LoVo (cell line): Measurements from ENCODE around the gene FAM234B.

Source experiments
- DNase-seq: peaks from one replicate; pipeline ENCODE4 v3.0.0-alpha.2; 2016; ENCODE audit warnings: low spot score

Gene FAM234B, protein sequence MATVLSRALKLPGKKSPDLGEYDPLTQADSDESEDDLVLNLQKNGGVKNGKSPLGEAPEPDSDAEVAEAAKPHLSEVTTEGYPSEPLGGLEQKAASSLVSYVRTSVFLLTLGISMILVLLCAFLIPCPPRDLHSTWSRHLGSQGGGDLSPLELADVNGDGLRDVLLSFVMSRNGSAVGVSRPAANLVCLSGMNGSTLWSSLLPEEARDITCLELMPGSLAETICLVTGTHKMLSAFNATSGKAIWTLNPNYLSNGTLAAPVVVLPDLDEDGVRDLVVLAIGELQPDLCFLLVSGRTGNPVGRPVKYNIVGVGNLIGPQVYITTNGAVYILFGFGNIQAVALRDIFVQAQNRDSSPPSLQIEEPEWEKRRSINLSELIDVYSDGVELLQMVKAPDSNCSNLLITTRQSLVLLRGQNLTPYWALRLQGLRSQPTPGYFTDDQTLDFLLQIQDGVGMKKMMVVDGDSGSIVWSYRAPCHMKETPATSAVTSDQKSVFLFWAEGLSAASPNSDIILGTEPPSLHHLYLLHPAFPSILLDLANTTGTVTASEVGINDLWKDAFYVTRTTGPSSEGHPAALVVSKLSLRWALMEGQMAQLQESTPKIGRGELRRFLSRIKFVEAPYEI

GRCh38 chr12:13044002-13044905 lies at the start of gene FAM234B:
Gene FAM234B (plus strand): TSS chr12:13044381. CDS start chr12:13044404, 23 bp downstream.
- DNase-seq: peak; percentile 86

DNA sequence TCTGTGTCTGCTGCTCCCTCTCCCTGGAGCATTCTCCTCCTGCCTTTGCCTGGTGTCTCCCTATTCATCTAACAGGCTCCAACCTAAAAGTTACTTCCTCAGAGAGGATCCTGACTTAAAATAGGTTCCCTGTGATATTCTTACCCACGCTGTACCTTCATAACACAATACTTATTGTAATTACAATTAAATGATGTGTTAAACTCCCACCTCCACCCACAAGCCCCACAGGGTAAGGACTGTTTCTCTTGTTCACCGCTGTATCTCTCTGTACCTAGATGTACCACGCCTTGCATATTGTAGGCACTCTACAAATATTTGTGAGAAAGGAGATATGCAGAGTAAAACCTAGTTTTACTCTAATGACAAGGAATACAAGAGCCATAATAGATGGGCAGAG lies 49.1 kb upstream of the FAM234B start:
- no peak for DNase-seq

DNA sequence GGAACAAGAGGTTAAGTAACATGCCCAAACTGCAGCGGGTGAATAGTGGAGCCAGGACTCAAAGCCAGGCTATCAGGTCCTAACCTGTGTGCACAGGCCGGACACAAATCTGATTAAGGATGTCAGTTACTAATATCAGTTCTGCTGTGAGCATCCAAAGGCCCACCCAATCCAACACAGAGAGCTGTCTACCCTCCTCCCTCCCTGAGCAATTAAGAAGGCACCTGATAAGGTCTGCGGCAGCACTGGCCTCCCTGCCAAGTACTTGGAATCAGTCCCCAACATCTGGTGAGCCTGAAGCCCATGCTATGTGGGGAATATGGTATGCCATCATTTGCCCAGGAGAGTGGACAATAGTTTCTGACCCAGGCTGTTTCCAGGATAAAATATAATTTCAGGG lies 48.0 kb upstream of the FAM234B start:
- DNase-seq: no peak

GRCh38 chr12:12997156-12997555 lies 47.0 kb upstream of the FAM234B start:
- DNase-seq: no peak

DNA sequence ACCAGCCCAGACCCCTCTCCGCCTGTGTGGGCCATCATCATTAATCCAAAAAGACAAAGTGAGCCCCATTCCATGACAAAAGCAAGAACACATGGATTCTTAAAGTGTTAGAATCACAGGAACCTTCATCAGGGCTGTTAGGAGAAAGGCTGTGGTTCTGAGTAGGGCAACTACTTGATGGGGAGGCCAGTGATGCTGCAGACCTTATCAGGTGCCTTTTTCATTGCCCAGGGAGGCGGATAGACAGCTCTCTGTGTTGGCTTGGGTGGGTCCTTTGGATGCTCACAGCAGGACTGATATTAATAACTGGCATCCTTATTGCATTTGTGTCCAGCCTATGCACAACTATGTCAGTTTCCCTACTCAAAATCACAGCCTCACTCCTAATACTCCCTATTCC lies 46.4 kb upstream of the FAM234B start:
- DNase-seq: no peak

- no peak for DNase-seq
Measured at GRCh38 chr12:12998248-12998647, 45.9 kb upstream of the FAM234B start.

DNA sequence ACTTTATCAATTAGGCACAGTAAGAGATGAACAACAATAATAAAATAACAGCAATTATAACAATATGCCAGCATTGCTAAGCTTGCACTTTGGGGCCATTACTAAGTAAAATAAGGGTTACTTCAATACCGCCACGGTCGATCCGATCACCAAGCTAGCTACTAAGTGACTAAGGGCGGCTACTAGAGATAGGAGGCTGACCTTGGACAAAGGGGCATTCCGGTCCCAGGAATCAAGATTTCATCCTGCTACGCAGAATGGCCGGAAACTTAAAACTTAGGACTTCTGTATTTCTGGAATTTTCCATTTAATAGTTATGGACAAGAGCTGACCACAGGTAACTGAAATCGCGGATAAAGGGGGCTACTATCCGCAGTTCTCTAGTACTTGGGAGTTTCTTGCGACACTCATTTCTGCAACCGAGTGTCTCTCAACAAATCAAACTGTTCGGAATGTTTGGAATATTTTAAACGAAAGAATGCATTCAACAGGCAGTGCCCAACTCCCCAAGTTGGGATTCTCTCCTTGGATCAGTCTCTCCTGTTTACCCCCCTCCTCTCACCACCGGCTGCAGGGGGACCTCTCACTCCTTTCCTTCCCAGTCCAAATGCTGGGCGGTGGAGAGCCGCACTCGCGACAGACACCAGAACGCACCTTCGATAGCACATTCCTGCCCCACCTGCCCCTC lies 44.8 kb upstream of the FAM234B start:
- DNase-seq: peak; percentile 32

DNA sequence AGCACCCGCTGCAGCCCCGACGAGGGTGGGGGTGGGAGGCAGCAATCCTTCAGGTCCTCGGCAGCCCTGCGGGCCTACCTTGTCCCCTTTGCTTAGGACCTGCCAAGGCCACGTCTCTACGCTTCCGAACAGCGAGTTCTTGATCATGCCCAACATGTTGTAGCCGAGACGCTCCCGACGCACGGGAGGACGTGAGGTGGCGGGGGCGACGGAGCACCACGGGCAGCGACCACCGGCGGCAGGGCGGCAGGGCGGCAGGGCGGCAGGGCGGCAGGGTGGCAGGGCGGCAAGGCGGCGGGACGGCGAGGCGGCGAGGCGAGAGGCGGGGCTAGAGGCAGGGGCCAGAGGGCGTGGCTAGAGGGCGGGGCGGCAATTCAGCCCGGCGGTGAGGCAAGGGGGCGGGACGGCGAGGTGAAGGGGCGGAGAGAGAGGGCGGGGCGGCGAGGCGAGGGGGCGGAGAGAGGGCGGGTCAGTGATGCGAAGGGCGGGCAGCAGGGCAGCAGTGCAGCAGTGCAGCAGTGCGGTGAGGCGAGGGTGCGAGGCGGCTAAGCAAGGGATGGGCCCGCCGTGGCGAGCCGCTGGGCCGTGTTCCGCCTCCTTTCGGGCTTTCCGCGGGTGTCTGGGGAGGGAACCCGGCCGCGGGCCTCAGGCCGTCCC lies 44.1 kb upstream of the FAM234B start, which contains the start of gene HEBP1:
Gene HEBP1, minus strand, starts transcription at position 307 of the 657 bp plus-strand sequence. Its CDS starts 151 bp downstream, at position 156.
- peak; percentile 99 for DNase-seq

DNA sequence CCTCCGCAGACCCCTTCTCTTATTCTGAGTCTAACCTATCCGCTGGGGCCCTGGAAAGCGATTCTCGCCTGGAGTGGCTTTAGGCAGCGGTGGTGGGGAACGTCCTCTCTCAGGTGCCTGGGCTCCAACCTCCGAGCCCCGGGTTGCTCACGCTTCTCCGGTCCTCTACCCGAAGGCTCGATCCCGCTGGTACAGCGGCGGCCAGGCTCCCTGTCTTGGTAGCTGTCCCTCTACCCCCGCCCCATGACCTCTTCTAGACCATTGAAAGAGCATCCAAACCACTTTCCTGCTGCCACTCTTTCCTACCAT lies 43.6 kb upstream of the FAM234B start:
- DNase-seq: no peak

GRCh38 chr12:13000925-13001774 lies 43.0 kb upstream of the FAM234B start:
- peak; percentile 63 for DNase-seq

- DNase-seq: no peak
Measured at GRCh38 chr12:13001775-13002040, 42.5 kb upstream of the FAM234B start.

DNA sequence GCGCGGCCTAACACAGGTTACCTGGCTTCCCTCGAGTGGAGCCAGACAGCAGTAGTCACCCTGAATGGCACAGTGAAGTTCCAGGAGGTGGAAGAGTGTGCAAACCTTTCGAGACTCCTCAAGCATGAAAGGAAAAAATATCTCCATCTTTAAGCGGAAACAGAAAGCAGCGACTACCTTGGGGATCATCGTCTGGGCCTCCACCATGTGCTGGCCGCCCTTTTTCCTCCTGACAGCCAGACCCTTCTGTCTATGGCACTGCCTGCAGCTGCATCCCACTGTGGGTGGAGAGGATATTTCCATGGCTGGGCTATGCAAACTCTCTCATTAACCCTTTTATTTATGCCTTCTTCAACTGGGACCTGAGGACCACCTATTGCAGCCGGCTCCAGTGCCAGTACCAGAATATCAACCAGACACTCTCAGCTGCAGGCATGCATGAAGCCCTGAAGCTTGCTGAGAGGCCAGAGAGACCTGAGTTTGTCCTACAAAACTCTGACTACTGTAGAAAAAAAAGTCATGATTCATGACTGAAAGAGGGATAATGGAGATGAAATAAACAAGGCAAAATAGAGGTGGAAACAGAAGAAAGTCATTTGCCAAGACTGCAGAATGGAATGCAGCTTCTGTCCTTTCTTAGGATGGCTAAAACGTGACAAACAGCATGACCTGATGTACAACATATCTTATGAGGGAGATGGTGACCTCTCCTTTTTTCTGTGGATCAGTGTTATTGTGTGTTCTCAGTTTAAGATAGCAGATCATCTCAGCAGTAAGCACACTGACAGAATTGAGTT lies 41.7 kb upstream of the FAM234B start:
- no peak for DNase-seq

DNA sequence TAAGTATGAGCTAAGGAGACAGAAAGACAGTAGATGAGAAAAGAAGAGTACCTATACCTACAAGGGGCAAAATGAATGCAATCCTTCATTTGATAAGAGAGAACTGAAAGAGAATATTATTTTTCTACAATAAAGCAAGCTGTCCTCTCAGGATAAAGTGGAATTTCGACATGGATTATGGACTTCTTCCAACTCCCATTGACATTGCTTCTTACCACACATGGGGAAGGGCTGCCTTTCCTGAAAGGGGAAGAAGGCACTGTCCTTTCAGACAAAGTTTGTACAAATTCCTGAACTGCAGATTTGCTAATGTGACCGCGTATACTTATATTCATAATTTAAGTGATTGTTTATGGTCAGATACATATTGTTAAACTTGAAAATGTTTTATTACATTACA lies 39.8 kb upstream of the FAM234B start:
- no peak for DNase-seq

DNA sequence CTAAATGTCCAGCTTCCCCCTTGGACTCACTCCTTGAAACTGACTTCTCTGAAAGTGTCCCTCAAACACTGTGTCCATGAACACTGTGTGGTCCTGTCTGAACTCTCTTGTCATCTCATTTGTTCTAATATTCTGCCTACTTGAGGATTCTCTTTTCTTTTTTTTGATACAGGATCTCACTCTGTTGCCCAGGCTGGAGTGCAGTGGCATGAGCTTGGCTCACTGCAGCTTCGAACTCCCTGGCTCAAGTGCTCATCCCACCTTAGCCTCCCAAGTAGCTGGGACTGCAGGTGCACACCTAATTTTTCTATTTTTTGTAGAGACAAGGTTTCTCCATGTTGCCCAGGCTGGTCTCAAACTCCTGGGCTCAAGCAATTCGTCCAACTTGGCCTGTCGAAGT lies 39.2 kb upstream of the FAM234B start:
- no peak for DNase-seq

DNA sequence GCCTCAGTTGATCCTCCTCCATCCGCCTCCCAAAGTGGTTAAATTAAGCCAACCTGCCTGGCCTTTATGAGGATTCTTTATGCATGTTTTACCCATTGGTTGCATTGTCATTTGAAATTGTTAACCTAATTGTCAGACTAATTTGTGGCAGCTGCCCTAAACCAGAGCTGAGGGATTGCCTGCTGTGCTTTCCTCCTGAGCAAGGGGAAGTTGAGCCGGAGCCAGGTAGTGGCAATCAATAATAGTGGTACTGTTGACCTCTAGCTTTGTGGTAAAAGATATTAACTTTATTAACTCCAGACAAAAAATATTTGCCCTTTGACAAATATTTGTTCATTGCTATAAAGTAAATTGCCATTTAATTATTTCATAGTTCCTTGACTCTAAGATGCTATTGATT lies 38.5 kb upstream of the FAM234B start:
- DNase-seq: no peak

- no peak for DNase-seq
Measured at GRCh38 chr12:13007496-13008233, 36.5 kb upstream of the FAM234B start.

DNA sequence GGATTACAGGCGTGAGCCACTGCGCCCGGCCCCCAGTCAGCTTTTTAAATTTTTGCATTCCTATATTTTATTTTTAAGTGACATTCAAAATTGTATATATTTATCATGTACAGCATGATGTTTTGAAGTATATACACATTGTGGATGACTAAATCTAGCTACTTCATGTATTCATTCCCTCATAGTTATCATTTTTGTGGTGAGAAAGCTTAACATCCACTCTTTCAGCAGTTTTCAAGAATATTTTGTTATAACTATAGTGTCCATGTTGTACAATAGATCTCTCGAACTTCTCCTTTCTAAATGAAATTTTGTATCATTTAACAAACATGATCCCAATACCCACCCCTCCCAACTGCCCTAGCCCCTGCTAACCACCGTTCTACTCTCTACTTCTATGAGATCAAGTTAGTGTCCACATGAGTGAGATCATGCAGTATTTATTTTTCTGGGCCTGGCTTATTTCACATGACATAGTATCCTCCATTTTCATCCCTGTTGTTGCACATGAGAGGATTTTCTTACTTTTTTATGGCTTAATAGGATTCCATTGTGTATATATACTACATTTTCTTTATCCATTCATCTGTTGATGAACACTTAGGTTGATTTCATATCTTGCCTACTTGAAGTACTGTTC lies 35.3 kb upstream of the FAM234B start:
- no peak for DNase-seq

DNA sequence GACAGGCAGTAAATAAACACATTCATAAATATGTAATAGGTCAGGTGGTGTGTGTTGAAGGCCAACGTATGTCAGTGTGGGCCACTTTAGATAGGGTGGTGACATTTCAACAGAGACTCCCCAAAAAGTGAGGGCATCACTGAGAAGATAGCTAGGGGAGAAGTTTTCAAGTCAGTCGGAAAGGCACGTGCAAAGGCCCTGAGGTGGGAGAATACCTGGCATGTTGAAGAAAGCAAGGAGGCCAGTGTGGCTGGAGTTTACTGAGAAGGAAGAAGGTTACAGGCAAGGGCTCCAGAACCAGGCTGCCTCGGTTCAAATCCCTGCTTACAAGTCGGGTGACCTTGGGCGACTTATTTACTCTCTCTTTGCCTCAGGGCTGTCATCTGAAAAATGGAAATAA lies 33.1 kb upstream of the FAM234B start:
- DNase-seq: no peak

DNA sequence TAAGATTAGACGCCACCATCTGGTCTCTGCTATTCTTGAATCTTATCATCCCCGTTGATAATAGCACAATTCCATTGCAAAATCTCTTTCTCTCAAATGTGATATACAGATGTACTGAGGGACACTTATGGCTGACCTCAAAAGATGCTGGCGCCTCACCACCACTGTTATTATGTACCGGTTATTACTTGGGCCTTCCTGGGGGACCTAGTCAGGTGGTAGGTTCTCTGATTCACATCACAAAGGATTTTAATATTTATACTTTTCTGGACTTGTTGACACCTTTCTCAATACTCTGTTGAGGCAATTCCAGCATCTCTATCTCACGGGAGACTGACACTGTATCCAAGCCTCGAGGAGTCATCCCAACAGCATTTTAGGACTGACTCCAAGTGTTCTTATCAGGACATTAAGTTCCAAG lies 21.3 kb upstream of the FAM234B start:
- DNase-seq: no peak
